KMS-11 (cell line): Measurements from ENCODE around the gene TGFB2.

Experiments used
- H2AFZ ChIP-seq: fragments of 200-600 bp; sonication (generic); 2 replicates; pipeline ENCODE4 v1.6.1; 2016; ENCODE audit warnings: antibody characterized with exemption, mixed run types, low read depth
- H3K27ac ChIP-seq: fragments of 200-600 bp; sonication (generic); 2 replicates; pipeline ENCODE4 v1.6.1; 2016; ENCODE audit warnings: mild to moderate bottlenecking, mixed run types
- H3K27me3 ChIP-seq: fragments of 200-600 bp; sonication (generic); 2 replicates; pipeline ENCODE4 v1.6.1; 2017; ENCODE audit warnings: mild to moderate bottlenecking, low read depth, mixed run types, moderate library complexity; ENCODE audit not compliant: insufficient read depth
- H3K36me3 ChIP-seq: fragments of 200-600 bp; sonication (generic); 2 replicates; pipeline ENCODE4 v1.6.1; 2017; ENCODE audit warnings: mild to moderate bottlenecking, mixed run types; ENCODE audit not compliant: insufficient read depth
- H3K4me1 ChIP-seq: fragments of 200-600 bp; sonication (generic); 2 replicates; pipeline ENCODE4 v1.6.1; 2016; ENCODE audit warnings: mild to moderate bottlenecking, low read depth, mixed run types; ENCODE audit not compliant: poor library complexity, severe bottlenecking
- H3K4me2 ChIP-seq: fragments of 200-600 bp; sonication (generic); 2 replicates; pipeline ENCODE4 v1.7.0; 2016; ENCODE audit warnings: mild to moderate bottlenecking, mixed run types
- H3K4me3 ChIP-seq: fragments of 200-600 bp; sonication (generic); IDR thresholded peaks from 2 replicates; pipeline ENCODE4 v1.6.1; 2017; ENCODE audit warnings: low read depth, low read length, mixed read lengths; ENCODE audit not compliant: insufficient read depth
- H3K79me2 ChIP-seq: fragments of 200-600 bp; sonication (generic); 2 replicates; pipeline ENCODE4 v1.6.1; 2016; ENCODE audit warnings: low read depth, mixed run types; ENCODE audit not compliant: insufficient read depth
- H3K9ac ChIP-seq: fragments of 200-600 bp; sonication (generic); 2 replicates; pipeline ENCODE4 v1.6.1; 2016; ENCODE audit warnings: mild to moderate bottlenecking, mixed run types
- H4K20me1 ChIP-seq: fragments of 200-600 bp; sonication (generic); 2 replicates; pipeline ENCODE4 v1.6.1; 2016; ENCODE audit warnings: mild to moderate bottlenecking, mixed run types; ENCODE audit not compliant: insufficient read depth
- CTCF ChIP-seq: fragments of 200-600 bp; sonication (generic); conservative IDR thresholded peaks from 2 replicates; pipeline ENCODE4 v1.6.1; 2017; ENCODE audit warnings: low read depth, mild to moderate bottlenecking, antibody characterized with exemption, low read length, moderate library complexity, mixed read lengths

The TGFB2 gene

GRCh38 chr1:218473522-218473921, 128.4 kb downstream of the TGFB2 start:
- Histone ChIP-seq H3K4me1 (peaks cover 49% of the 10 kb centered on the region), H3K27me3 (no peaks in the 10 kb centered on the region), H3K9ac (no peak overlapping the region), H3K79me2 (no peaks in the 10 kb centered on the region), H3K36me3 (no peaks in the 10 kb centered on the region), H3K27ac (no peak overlapping the region), H2AFZ (no peak overlapping the region), H3K4me2 (no peak overlapping the region), H3K4me3 (no peak overlapping the region), H4K20me1 (no peaks in the 10 kb centered on the region)
- TF ChIP-seq CTCF = no peak

- no peaks in the 10 kb centered on the region for H3K36me3 ChIP-seq
- H4K20me1 ChIP-seq = no peaks in the 10 kb centered on the region
- peaks cover 49% of the 10 kb centered on the region for H3K4me1 ChIP-seq
- no peak overlapping the region for H3K27ac ChIP-seq
- no peaks in the 10 kb centered on the region for H3K27me3 ChIP-seq
- H3K4me3 ChIP-seq = no peak overlapping the region
- no peak for TF ChIP-seq CTCF
- no peak overlapping the region for H3K9ac ChIP-seq
- no peaks in the 10 kb centered on the region for H3K79me2 ChIP-seq
- no peak overlapping the region for H3K4me2 ChIP-seq
- H2AFZ ChIP-seq = no peak overlapping the region
These were observed 129.0 kb downstream of the TGFB2 start for GRCh38 chr1:218474128-218474527.

- Histone ChIP-seq H3K27ac (no peak overlapping the region), H3K4me3 (no peak overlapping the region), H4K20me1 (no peaks in the 10 kb centered on the region), H3K4me1 (peaks cover 47% of the 10 kb centered on the region), H3K79me2 (no peaks in the 10 kb centered on the region), H3K27me3 (no peaks in the 10 kb centered on the region), H3K36me3 (no peaks in the 10 kb centered on the region), H3K9ac (no peak overlapping the region), H3K4me2 (no peak overlapping the region), H2AFZ (peak overlapping the region; percentile 6; the same call in 1 of the 2 replicates)
- no peak for TF ChIP-seq CTCF
These were observed 130.1 kb downstream of the TGFB2 start for GRCh38 chr1:218475275-218475674.

GRCh38 chr1:218475699-218476098, 130.6 kb downstream of the TGFB2 start:
- H2AFZ ChIP-seq = no peak overlapping the region
- no peak overlapping the region for H3K4me2 ChIP-seq
- no peak overlapping the region for H3K27ac ChIP-seq
- H3K79me2 ChIP-seq = no peaks in the 10 kb centered on the region
- peaks cover 43% of the 10 kb centered on the region for H3K4me1 ChIP-seq
- TF ChIP-seq CTCF = no peak
- no peak overlapping the region for H3K4me3 ChIP-seq
- no peak overlapping the region for H3K9ac ChIP-seq
- no peaks in the 10 kb centered on the region for H3K27me3 ChIP-seq
- H3K36me3 ChIP-seq = no peaks in the 10 kb centered on the region
- no peaks in the 10 kb centered on the region for H4K20me1 ChIP-seq
